Erythroblast (primary cell): Measurements from ENCODE around the gene FZD10.

Source experiments
- DNase-seq, 2 experiments: peaks; one replicate each; lab custom pipeline; 2025; lab: John Stamatoyannopoulos, UW
- GATA1 ChIP-seq: IDR thresholded peaks from 2 replicates; pipeline ENCODE4 v1.6.1; 2011; ENCODE audit warnings: low read depth, mild to moderate bottlenecking, control low read depth, low read length, moderate library complexity
- POLR2A ChIP-seq: IDR thresholded peaks from 2 replicates; pipeline ENCODE4 v1.6.1; 2011; ENCODE audit warnings: mild to moderate bottlenecking, low read length

Gene FZD10

DNA sequence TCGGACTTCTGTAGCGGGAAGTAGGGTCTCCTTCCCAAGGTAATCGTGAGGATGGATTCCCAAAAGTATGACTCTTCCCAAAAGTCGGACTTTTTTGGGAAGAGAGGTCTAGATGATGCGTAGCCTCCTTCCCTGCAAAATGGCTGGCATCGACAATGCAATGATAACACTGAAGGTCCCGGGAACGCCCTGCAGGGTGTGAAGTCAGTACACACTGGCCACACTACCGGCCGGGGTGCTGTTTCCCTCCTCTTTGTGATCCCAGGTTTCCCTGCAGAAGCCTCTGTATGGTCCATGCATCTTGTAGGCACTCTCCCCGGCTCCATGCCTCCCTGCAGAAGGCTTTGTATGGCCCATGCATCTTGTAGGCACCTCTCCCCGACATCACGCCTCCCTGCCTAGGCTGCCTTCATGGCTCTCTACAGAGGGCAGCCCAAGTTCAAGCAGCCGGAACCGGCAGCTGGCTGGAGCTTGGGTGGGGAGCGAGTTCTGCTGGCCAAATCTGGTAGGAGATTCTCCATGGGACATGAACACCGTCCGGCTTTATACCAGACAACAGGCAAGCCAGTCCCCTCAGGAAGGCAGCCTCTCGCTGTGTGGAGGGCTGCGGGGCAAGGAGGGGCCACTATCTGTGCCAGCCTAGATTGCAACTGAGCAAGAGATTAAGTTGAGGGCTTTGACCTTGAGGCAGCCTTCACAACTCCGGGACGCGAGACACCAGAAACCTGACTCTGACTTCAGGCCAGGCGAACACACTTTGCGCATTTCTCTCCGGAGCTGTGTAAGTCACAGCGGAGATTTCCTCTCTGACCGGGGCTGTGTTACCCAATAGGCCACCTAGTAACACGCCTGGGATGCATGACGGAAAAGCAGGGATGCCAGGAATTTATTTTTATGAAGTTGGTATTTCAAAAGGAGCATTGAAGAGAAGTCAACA is 23.5 kb downstream of the FZD10 start:
- no peak for TF ChIP-seq POLR2A
- TF ChIP-seq GATA1 = no peak
- DNase-seq = no peak

DNA sequence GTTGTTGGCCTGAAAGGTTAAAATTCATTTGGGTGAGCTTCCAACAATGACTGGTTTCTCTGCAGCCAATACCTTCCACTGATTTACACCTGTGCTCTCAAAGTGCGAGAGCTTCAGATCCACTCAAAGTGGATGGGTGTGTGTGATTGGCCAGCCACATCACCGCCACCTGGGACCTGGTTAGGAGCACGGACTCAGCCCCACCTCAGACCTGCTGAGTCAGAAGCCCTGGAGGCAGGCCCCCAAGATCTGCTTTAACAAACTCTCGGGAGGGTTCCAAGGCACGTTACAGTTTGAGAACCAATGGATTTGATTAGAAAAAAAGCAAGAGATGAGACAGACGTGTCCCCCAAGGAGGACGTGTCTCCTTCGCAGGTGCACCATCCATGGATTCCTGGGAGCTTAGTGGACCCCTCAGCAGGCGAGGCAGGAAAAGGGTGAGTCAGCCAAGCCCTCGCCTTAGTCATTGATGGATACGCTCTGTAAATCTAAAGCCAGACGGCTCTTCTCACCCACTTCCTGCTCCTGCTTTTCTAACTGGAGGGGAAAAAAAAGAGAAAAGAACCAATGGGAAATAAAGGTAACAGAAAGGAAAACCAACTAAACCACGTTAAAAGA is 24.5 kb downstream of the FZD10 start:
- TF ChIP-seq POLR2A (no peak), GATA1 (no peak)
- DNase-seq = no peak

DNA sequence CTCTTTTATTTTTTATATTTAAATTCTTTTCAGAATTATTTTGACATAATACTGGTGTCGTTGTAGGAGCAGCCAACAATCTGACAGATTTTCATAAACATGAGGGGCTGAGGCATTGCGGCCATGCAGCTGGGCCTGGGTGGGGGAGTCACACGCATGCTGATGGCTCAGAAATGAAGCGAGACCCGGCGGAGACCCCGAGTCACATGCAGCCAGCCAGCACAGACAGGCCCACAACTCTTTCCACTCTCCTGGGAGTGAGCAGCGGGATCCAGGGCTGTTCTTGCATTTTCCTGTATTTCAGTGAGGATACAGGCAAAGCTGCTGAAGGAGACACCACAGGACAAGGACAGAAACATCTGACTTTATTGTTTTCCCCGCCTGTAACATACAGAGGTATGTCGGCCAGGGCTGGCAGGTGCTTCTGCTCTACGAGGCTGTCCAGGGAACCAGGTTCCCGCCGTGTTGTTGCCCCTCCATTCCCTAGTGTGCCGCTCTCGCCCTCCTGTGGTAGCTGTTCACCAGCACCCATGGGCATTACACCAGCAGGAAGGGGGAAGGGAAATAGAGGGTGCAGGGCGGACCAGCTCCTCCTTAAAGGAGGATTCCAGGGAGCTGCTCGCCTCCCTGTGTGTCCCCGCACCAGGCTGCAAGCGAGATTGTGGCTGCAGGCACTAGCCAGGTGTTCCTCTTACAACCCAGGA is 30.5 kb downstream of the FZD10 start:
- TF ChIP-seq POLR2A = no peak
- TF ChIP-seq GATA1 = no peak
- DNase-seq = no peak

DNA sequence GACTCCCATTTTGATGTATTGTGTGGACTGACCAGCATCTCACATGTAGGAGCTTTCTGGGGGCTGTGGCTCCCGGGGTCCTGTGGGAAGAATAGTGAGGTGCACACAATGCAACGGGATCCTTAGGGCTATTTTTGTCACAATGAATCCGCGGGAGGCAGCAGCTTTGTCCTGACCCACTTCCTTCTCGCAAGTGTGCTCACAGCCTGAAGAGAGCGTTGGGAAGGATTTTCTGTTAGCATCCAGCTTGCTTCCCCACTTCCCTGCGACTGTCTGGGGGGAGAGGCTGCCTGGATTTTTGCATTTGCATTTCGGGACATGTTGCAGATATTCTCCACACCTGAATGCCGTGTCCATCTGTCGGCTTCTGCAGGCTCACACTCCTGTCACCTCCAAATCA is 31.9 kb downstream of the FZD10 start:
- no peak for DNase-seq
- no peak for TF ChIP-seq GATA1
- TF ChIP-seq POLR2A = no peak

DNA sequence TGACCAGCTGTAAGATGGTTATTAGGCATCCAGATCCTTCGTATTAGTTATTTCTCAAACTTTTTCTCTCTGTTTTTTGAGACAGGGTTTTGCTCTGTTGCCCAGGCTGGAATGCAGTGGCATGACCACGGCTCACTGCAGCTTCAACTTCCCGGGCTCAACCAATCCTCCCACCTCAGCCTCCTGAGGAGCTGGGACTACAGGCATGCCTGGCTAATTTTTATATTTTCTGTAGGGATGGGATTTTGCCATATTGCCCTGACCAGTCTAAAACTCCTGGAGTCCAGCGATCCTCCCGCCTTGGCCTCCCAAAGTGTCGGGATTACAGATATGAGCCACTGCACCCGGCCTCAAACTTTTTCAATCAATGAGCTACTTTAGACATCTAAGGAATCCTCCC is 33.1 kb downstream of the FZD10 start:
- TF ChIP-seq GATA1 (no peak), POLR2A (no peak)
- DNase-seq = no peak

GRCh38 chr12:130195776-130196175 is 33.5 kb downstream of the FZD10 start:
- no peak for DNase-seq
- TF ChIP-seq POLR2A (no peak), GATA1 (no peak)

GRCh38 chr12:130196827-130197226 is 34.6 kb downstream of the FZD10 start:
- no peak for DNase-seq
- TF ChIP-seq GATA1 (no peak), POLR2A (no peak)

- DNase-seq = no peak
- no peak for TF ChIP-seq POLR2A
- no peak for TF ChIP-seq GATA1
Observed at GRCh38 chr12:130198026-130198662, 35.9 kb downstream of the FZD10 start.

GRCh38 chr12:130198663-130199060 is 36.4 kb downstream of the FZD10 start:
- TF ChIP-seq GATA1 (no peak), POLR2A (no peak)
- no peak for DNase-seq

DNA sequence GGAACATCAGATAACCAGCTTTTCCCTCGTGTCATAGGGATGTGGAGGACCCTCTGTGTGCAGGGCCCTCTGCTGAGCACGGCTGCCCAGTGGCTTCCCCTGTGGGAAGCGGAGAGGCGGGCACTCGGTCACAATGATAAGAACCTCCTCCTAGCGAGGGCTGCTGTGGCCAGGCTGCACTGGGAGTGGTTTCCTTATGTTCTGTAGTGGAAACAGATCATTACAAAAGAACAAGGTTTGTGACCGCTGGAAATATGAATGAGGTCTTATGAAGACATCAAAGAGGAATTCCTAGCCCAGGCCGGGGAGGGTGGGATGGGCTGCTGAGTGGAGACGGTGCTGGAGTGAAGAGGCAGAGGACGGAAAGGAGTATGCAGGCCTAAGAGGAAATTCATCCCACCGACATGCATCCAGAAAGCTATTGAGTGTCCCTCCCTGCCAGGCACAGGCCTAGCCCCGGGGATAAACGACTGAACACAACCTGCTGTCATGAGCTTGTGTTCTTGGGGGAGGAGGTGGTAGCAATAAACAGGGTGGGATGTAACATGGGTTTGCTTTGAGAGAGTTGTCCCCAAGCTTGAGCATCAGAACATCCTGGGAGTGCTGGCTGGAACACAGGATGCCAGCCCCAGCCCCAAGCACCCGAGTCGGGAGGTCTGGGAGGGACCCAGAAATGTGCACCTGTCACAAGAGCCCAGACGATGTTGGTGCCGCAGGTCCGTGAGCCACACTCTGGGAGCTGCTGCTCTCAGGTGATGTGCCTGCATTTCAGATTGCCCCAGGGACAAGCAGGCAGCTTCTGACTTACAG is 37.5 kb downstream of the FZD10 start:
- TF ChIP-seq GATA1 (no peak), POLR2A (no peak)
- DNase-seq = no peak

GRCh38 chr12:130200445-130200844 is 38.2 kb downstream of the FZD10 start:
- TF ChIP-seq POLR2A (no peak), GATA1 (no peak)
- no peak for DNase-seq

- DNase-seq = no peak
- no peak for TF ChIP-seq POLR2A
- no peak for TF ChIP-seq GATA1
Observed at GRCh38 chr12:130201037-130201436, 38.8 kb downstream of the FZD10 start.

- TF ChIP-seq POLR2A (no peak), GATA1 (no peak)
- DNase-seq = no peak
Observed at GRCh38 chr12:130202201-130202600, 39.9 kb downstream of the FZD10 start.
